GM18517 (cell line): ENCODE data around the gene MAPKAP1.

ENCODE experiments used
- ATAC-seq: cut with Tn5 transposase; IDR thresholded peaks from one replicate; pipeline ENCODE4 v1.9.1; 2021; ENCODE audit warnings: mild to moderate bottlenecking, moderate library complexity; ENCODE audit not compliant: unreplicated experiment

Gene MAPKAP1

DNA sequence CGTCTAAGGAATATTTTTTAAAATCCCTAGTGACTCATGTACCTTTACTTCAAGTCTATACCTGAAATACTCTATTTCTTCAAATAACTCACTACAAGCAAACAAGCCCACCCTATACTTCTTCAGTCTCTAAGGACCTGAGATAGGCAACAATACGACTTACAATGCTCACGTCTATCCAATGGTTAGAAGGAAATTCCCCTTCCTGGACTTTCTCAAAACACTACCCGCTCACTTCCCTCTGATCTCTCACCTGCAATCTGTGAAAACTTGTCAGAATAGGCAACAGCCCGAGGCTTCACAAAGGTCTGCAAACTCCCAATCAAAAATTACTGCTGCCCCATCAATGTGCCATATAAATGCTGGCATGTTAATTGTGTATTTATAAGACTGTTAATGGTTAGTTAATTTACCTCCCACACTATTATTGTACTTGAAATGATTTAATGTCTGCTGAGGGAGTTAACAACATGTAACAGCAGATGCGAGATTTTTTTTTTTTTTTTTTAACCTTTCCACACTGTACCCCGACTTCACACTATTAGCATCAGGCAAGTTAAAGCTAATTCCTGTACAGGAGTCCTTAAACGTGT is 27.3 kb downstream of the MAPKAP1 start:
- ATAC-seq, result no peak

DNA sequence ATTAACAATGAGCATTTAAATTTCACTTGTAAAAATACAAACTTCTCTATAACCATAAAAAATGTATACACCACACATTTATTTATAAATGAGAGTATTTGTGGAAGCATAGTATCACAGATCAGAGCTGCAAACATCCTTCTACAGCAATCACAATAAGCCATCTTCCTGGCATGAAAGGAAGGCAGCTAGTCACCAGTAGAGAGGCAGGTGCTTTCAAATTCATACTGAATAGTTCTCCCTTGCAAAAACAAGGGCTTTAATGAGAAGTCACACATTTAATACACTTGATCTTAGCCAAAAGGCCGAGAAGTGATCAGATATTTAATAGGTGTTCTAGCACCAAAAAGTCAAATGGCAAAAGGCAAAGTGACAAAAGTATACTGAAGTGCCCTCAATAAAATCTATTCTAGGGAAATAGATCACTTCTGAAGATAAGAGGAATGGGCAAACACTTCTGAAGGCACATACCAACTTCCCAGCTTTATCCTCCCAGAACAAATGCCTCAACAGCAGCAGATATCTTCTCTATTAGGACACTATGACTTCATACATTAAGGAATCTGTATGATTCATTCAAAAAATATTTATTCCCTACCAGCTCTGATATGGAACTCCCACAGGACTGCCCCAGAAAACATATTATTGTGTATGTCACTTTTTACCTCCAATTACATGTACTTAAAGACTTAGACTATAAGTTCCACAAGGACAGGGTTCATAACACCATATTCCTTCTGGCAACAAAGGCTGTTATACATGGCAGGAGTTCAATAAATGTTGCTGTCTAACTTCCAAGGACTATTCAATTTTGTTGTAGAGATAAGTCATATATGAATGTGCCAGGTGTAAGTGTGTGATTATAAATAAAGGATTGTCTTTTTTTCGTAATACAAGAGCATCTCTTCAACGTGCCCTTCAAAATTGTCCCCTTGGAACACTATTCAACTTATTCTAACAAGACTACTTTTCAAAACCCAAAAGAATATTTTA is 31.7 kb downstream of the MAPKAP1 start:
- ATAC-seq, result no peak

DNA sequence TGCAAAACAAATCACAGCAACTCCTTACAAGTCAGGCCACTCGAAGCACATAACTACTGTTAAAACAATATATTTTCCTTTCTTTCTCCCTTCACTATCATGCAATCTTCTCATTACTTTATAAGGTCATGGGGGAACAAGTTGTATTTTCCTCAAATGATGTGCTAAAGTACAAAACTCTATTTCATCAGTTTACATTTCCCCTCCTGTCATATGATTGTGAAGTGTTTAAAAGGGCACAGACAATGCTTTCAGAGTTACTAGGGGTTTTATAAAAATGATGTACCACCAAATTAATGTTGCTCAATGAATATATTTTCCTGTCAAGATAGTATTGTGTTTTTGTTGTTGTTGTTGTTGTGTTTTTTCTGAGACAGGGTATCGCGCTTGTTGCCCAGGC is 34.1 kb downstream of the MAPKAP1 start:
- no peak for ATAC-seq

DNA sequence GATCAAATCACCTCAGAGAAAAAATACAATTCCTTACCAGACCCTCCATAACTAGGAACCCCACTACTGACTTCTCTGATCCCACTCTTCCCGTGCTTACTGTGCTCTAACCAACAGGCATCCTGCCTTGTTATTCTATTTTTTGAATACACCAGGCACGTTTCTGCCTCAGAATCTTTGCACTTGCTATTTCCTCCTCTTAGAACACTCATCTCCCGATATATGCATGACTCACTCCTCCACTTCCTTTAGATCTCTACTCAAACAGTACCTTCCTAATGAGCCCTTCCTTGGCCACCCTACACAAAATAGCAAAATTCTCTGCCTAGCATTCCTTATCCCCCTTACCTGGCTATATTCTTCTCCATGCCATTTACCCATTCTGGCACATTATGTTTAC is 43.9 kb downstream of the MAPKAP1 start:
- no peak for ATAC-seq

DNA sequence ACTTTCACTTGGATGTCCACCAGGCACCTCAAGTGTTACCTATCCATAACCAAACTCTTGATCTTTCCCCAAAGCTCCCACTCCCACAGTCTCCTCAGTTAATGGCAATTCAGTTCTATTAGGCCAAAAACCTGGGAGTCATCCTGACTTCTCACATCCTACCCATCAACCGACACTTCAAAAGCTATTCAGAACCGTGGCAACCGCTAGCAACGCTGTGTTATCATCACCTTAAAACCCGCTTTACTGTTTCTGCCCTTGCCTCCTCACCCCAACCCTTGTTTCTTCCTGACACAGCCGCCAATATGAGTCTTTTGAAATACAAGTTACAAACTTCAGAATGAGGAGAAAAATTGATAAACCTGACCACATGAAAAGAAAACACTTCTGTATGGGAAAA is 46.5 kb downstream of the MAPKAP1 start:
- ATAC-seq, result no peak

DNA sequence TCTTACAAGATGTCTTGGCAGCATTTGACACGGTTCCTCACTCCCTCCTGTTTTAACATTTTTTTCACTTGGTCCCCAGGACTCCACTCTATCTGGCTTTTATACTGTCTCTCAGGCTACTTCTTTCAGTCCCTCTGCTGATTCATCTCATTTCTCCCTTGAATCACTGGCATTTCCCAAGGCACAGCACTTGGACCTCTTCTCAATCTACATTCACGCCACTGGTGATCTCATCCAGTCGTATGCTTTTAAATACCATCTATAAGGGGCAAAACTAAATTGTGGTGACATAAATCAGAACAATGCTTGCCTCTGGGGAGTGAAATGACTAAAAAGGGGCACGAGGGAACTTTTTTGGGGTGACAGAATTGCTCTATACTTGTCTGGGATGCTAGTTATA is 47.1 kb downstream of the MAPKAP1 start:
- no peak for ATAC-seq

DNA sequence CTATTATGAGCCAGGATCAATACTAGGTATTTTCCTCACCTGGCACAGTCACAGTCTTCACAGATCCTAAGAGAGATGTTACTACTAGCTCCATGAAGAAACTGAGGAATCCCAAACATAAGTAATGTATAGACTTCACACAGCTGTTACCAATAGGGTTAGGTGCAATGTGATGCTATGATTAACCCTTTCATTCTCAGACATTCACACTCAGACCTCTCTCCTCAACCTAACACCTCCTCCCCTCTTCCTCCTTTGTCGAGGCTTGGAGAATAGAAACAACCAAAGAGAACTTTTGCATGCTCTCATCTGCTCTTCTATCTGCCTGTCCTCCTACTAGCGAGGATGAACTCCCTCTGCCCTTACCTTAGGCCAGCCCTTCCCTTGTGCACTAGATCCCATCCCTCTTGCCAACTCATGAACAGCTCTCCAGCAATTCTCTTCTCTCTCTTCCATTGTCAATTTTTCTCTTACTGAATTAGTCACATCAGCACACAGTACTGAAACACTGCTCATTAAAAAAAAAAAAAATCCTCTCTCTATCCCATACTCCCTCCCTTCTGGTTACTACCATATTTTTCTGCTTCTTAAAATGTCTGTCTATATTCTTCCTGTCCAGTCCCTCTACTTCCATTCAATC is 47.7 kb downstream of the MAPKAP1 start:
- ATAC-seq, result no peak

DNA sequence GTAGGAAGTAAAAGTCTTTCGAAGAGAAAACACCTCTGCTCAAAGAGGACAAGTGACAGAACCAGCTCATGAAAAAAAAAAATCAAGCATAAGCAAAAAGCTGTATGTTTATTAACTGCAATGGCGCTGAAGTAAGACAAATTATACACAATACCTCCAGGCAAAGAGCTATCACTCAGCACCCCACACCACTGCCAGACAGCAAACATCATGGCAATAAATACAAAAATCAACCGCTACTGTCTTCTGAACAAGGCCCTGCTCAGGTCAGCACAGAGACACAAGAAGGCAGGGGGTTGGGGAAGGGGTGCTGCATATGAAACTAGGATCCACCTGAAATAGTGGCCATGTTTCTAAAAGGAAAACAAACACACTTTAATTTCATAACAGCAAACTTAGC is 50.4 kb downstream of the MAPKAP1 start:
- no peak for ATAC-seq

DNA sequence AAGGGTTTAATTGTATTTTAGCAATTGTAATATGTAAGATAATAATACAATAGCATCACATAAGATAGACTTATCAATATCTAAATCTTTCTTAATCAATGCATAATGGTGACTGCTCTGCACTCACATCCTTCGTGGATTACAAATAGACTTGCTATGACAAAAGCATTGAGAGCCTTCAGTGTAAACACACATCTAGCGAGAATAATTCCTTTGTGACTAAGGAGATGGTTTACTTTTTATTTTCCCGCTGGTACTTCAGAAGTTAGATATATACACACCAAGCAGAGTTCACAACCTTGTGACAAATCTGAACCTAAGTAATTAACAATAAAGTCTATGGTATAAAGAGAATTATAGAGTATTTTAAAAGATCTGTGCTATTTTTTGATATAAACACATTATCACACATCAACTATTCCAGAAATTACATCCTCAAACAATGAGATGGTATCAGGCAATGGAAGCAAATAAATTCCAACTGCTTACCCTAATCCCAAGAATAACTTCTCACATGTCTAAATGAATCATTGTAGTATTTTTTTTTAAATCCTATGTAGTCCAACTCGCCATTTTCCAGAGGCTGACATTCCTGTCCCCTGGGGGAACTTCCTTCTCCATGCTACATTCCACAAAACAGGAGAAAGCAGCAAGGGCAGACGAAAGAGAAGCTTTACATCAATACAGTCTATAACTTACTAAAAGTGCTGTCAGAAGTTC is 51.2 kb downstream of the MAPKAP1 start:
- ATAC-seq, result no peak

DNA sequence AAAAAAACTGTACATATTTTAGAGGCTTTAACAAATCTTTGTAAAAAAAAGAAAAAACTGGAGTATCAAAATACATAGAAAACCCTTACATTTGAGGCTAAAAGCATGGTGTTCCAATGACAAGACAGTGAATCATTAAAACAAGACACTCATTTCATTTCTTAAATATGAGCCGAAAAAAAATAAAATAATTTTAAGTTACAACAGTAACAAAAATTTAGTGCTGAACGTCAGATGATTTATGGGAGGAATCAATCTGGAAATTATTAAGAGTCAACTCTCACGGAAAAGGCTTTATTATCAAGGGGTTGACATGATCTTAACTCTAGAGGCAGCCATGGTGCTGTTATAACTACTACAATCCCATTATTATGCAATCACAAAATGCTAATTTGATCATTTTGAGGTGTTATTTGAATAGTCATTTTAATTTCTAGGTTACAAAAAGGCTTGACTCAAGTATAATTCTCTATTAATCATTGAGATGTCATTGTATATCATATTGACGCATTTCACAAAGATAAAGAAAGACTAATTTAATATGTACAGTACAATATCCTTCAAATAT is 51.9 kb downstream of the MAPKAP1 start:
- ATAC-seq, result no peak

DNA sequence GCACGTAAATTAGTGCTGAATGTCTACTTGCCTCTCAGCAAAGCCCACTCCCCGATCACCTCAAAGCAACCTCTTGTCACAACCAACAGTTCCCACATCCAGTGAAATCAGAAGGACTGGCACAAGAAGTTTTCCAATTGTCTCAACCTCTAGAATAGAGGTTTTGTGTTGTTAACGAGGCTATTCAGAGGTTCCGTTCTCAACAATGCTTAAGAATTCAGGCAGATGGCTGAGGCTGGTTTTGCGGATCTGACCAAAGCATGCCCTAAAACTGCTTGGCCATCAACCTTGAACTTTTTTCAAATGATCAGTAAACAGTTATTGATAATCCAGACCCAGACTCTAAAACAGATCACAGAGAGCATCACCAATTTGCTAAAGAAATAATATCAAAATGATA is 52.9 kb downstream of the MAPKAP1 start:
- ATAC-seq, result no peak

DNA sequence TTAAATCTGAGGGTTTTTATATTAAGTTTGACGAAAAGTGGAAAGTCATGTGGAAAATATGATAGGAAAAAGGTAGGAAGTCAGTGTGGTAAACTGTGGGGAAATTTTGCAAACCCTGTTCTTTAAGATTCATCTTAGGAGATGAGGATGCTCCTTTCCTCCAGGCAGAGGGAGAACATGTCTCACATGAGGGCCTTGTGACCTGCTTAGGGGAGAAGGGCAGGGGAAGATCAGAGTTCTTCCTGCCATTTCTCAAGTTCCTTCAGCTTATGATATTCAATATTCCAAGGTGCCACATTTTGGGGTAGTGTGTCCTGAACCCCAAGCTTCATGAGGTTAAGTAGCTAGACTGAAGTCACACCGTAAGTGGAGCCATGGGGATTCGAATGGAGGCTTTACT is 53.7 kb downstream of the MAPKAP1 start:
- no peak for ATAC-seq

DNA sequence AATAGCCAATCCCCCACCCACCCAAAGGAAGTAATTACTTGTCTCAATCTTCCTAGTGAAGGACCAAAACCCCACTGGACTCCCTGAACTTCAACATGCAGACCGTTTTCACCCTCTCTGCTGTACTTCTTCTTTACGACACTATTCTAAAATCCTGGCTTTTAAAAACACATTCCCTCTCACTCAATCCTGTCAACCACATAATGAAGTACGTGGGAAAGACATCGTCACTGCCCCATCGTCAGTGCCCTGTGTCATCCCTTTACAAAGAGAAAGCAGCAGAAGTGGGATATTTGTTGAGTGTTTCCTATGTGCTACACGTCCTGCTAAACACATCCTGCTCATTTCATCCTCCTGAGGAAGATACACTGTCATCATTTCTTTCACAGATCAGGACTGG is 54.2 kb downstream of the MAPKAP1 start:
- ATAC-seq, result no peak

DNA sequence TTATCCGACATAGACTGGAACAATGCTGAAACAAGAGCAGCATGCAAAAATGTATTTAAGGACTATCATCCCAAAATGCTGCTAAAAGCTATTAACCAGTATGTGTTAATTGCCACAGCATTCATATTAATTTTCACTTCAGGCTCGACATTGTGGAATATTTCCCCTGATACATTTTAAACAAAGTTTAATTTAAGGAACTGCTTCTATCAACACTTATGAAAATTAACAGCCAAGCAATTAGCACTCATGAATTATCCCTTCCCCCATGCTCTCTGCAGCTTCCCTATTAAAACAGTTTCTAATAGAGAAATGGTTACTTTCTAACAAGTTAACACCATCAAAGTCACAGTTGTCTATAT is 54.8 kb downstream of the MAPKAP1 start:
- no peak for ATAC-seq

DNA sequence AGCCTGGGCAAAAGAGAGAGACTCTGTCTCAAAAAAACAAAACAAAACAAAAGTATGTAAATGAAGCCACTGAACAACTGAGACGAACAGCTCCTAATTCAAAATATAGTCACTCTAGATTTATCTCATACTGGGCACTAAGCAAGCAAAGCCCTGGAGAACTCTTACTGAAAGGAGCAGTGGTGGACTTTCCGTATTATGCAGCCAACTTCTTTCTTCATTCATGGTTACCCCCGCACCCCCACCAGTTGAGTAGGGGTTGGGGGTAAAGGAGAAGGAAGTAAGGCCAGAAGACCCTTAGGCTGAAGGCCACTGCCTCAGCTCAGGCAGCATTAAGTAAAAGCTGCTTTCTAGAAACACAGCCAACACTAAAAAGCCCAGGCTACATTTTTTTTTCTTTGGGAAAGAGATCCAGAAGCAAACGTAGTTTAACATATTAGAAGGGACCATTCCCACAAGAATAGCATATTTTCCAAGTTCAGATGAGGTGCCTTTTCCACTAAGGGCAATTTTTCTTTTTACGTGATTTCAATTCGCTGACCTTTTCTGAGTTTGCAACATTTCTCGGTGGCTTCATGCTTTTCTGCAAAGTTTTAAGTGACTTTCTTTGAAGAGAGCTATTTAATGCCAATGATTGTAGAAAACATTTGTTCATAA is 55.3 kb downstream of the MAPKAP1 start:
- no peak for ATAC-seq

DNA sequence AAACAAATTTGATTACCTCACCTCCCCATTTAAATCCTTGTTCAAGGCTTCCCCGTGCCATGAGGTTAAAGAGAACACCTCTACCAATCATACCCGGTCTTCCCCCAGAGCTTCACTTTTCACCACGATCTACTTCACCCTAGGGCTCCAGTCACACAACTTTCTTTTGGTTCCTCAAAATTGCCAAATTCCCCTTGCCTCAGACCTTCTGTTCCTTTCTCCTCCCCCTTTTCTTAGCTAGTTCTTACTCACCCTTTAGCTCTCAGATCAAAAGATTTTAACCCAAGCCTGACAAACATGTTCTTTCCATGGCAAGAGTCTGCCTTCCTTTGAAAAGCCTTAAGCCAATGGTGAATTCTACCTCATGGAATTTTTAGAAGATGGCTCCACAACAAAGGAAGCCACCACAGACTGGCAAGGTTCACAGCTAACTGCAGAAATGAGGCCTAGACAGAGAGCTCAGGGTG is 56.7 kb downstream of the MAPKAP1 start:
- ATAC-seq, result peak; percentile 74

DNA sequence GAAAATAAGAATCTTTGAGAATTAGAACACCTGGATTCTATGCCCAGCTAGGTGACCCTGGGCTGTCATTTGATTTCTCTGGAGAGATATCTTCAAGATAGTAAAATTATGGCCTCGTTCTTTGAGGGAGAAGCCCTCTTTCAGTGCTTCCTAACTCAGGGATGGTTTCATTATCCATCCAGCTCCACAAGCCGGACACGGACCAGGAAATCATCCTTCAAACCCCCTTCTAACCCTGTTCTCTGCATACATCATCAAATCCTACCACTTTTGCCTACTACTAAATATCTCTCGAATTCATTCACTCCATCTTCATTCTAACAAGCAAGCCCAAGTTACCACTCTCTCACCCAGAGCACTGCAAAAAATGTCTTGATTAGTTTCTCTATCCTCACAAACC is 57.2 kb downstream of the MAPKAP1 start:
- peak; percentile 2 for ATAC-seq

DNA sequence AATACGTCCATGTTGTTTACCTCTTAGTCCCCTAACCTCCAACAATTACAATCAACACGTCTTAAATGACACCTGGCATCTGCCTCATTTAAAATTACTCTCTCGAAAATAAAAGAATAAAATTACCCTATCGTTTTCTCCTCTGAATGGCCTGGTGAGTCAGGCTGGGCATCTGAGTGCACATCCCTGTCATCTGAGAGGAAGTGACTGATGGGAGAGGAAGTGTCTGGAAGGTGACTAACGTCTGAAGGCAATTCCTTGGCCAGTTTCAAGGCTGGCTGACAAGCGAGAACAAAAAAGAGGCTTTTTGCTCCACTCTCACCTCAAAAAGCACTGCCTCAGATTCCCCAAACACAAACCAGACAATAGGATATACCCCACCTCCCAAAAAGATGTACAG is 57.7 kb downstream of the MAPKAP1 start:
- no peak for ATAC-seq

DNA sequence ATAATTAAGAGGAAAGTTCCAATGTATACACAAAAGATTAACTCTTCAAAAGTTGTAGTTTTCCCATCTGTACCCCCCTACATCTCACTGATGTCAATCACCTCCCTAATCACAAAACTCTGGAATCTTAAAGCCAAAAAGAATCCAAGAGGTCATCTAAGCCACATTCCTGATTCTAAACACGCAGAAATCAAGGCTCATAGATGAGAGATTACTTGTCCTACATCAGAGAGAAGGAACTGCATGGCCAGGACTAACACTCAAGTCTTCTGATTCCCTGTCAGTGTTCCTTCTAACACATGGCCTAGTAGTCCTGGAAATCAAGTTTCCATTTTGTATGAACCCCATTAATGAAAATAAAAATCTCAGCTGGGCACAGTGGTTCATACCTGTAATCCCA is 58.7 kb downstream of the MAPKAP1 start:
- ATAC-seq, result no peak

DNA sequence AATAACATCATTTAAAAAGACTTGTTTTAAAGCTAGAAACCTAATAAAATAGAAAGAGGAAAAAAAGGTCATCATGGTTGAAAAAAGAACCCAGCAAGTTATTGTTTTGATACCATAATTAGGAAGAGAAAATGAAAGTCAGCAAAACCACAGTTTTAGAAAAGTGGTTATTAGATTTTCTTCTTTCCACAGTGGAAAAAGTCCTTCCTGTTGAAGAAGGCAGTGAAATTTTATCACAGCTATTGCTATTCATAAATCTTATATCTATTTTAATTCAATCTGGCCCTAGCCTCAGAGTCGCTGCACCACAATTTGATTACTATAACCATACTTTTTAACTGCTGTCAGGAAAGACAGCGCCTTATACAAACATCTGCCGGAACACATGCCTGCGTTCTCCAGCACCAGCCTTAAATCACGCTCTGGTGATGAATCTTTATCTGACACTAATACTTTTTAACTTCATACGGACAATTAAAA is 60.3 kb downstream of the MAPKAP1 start:
- ATAC-seq, result no peak
